ENCODE data around the gene KCND3. TPM values are rescaled to one million over a fixed set of nuclear protein-coding genes. Genes with fewer than 3 reads are reported as not detected.

Gene KCND3
- polyA plus RNA-seq, 1 donor: 2.5 TPM

DNA sequence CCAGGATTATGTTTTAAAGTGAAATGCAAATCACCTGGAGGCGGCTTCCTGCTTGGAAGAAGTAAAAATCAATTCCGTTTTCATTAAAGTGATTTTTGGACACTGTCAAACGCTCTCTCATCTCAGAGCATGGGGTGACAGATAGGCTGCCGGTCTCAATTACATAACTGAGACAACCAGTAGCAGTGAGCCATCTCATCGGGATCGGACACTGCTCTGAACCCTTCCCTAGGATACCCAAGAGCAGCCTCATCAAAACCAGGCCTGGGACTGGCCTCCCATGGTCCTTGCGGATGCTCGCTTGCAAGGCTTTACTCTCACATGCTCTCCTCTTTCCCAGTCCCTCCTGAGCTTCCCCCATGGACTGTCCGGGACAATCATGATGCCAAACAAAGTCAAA is 12.1 kb downstream of the KCND3 start:
- DNase-seq: no peak
- H3K9me3 ChIP-seq (ENCODE audit: control insufficient read depth, low read depth, low read length): no peaks in the 10 kb centered on the region
- H3K27me3 ChIP-seq (ENCODE audit: control insufficient read depth, insufficient read depth, low read length): peaks cover 22% of the 10 kb centered on the region
- no peaks in the 10 kb centered on the region for H3K4me1 ChIP-seq (ENCODE audit: control insufficient read depth, insufficient read depth, low read length)
- no peak overlapping the region for H3K4me3 ChIP-seq (ENCODE audit: low read length)
- H3K36me3 ChIP-seq (ENCODE audit: control insufficient read depth, insufficient read depth, low read length): no peaks in the 10 kb centered on the region
- H3K27ac ChIP-seq (ENCODE audit: low read length): no peak overlapping the region
- no CpG with 5 or more reads among the region's 9 CpGs for WGBS (ENCODE audit: insufficient coverage, low lambda C conversion rate)

DNA sequence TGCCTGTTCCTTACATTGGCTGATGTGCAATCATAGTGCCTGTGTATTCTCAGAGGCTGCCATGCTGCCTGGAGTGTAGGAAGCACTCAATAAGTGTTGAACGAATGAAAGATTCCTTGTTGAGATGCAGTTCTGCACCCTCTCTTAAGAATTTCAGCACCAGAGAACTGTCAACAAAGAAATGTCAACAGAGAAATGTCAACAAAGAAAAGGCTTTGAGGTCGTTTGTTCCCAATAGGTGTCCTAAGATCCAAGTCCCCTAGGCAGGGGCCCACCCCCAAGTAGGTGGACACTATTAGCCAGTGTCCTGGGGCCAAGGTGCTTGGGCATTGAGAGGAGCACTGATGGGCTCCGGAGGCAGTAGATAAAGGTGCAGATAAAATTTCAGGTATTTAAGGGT is 12.6 kb downstream of the KCND3 start:
- no peak for DNase-seq
- WGBS (ENCODE audit: insufficient coverage, low lambda C conversion rate): 17% methylated on average over 1 of the region's 3 CpGs
- no peaks in the 10 kb centered on the region for H3K36me3 ChIP-seq (ENCODE audit: control insufficient read depth, insufficient read depth, low read length)
- no peak overlapping the region for H3K4me3 ChIP-seq (ENCODE audit: low read length)
- no peaks in the 10 kb centered on the region for H3K4me1 ChIP-seq (ENCODE audit: control insufficient read depth, insufficient read depth, low read length)
- peaks cover 22% of the 10 kb centered on the region for H3K27me3 ChIP-seq (ENCODE audit: control insufficient read depth, insufficient read depth, low read length)
- H3K9me3 ChIP-seq (ENCODE audit: control insufficient read depth, low read depth, low read length): no peaks in the 10 kb centered on the region
- H3K27ac ChIP-seq (ENCODE audit: low read length): no peak overlapping the region

DNA sequence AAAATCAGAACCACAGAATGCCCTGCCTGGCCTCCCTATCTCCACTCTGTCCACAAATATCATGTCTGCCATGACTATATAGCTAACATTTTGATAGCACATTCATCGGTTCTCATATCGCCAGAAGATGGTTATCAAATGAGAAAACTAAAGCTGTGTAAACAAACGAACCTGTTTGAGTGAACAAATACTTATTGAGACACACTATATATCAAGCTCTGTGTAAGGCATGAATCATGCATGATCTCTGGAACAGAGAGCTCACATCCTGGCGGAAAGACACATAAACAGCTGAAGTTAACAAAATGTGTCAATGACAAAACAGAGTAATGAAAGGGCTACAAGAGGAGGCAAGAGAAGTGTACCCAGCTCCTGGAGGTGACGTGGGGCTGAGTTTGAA is 13.1 kb downstream of the KCND3 start:
- H3K27me3 ChIP-seq (ENCODE audit: control insufficient read depth, insufficient read depth, low read length): peaks cover 22% of the 10 kb centered on the region
- WGBS (ENCODE audit: insufficient coverage, low lambda C conversion rate): 67% methylated on average over 1 of the region's 5 CpGs
- no peaks in the 10 kb centered on the region for H3K4me1 ChIP-seq (ENCODE audit: control insufficient read depth, insufficient read depth, low read length)
- DNase-seq: no peak
- no peak overlapping the region for H3K27ac ChIP-seq (ENCODE audit: low read length)
- H3K9me3 ChIP-seq (ENCODE audit: control insufficient read depth, low read depth, low read length): no peaks in the 10 kb centered on the region
- H3K36me3 ChIP-seq (ENCODE audit: control insufficient read depth, insufficient read depth, low read length): no peaks in the 10 kb centered on the region
- no peak overlapping the region for H3K4me3 ChIP-seq (ENCODE audit: low read length)

DNA sequence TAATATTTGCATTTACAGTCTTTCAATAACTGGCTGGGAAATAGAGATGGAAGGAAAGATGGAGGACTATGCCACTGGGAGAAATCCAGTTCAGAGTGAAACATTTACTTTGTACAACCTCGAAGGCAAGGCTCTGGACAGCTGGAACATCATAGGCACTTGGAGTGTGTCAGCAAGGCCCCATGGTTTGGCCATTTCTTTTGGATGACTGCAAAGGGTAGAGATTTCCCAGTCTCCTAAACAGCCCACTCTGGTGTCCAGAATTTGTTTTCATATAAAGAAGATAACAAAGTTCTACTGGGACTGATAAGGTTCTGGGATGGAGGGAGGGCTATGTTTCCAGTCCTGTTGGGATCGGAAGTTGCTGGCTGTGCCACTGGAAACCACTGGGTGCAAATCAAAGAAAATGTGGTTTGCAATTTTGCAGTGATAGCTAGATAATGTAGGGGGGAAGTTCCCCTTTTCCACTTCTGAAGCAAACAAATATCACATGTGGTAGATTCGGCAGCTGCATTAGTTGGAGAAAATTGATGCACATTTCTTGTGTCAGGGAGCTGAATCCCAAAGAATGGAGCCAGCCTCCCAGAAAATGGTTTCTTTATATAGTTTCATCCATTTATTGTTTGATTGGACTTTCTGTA is 16.2 kb downstream of the KCND3 start:
- no peaks in the 10 kb centered on the region for H3K9me3 ChIP-seq (ENCODE audit: control insufficient read depth, low read depth, low read length)
- H3K4me1 ChIP-seq (ENCODE audit: control insufficient read depth, insufficient read depth, low read length): no peaks in the 10 kb centered on the region
- H3K36me3 ChIP-seq (ENCODE audit: control insufficient read depth, insufficient read depth, low read length): no peaks in the 10 kb centered on the region
- no peak overlapping the region for H3K27ac ChIP-seq (ENCODE audit: low read length)
- DNase-seq: no peak
- no peak overlapping the region for H3K4me3 ChIP-seq (ENCODE audit: low read length)
- no CpG with 5 or more reads among the region's 3 CpGs for WGBS (ENCODE audit: insufficient coverage, low lambda C conversion rate)
- peaks cover 22% of the 10 kb centered on the region for H3K27me3 ChIP-seq (ENCODE audit: control insufficient read depth, insufficient read depth, low read length)

DNA sequence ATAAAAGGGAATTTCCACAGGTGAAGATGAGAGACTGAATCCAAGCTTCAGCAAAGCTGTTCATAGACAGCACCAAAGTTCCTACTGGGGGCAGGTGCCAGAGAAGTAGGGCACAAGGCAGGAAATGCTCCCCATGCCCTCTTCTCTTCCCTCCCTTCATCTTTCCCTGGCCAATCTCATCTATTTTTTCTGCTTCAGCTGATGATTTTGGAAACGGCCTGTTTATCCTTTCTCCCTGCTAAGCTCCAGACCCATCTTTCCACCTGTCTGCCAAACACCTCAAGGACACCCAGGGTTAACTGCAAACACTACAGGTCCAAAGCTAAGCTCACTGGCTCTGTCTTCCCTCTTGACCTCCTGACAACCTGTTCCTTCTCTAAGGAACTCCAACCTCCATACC is 18.1 kb downstream of the KCND3 start:
- no peak overlapping the region for H3K4me3 ChIP-seq (ENCODE audit: low read length)
- DNase-seq: no peak
- H3K9me3 ChIP-seq (ENCODE audit: control insufficient read depth, low read depth, low read length): no peaks in the 10 kb centered on the region
- WGBS (ENCODE audit: insufficient coverage, low lambda C conversion rate): 33% methylated on average over 1 of the region's 1 CpG
- H3K36me3 ChIP-seq (ENCODE audit: control insufficient read depth, insufficient read depth, low read length): no peaks in the 10 kb centered on the region
- H3K4me1 ChIP-seq (ENCODE audit: control insufficient read depth, insufficient read depth, low read length): no peaks in the 10 kb centered on the region
- H3K27me3 ChIP-seq (ENCODE audit: control insufficient read depth, insufficient read depth, low read length): peaks cover 9% of the 10 kb centered on the region
- no peak overlapping the region for H3K27ac ChIP-seq (ENCODE audit: low read length)

DNA sequence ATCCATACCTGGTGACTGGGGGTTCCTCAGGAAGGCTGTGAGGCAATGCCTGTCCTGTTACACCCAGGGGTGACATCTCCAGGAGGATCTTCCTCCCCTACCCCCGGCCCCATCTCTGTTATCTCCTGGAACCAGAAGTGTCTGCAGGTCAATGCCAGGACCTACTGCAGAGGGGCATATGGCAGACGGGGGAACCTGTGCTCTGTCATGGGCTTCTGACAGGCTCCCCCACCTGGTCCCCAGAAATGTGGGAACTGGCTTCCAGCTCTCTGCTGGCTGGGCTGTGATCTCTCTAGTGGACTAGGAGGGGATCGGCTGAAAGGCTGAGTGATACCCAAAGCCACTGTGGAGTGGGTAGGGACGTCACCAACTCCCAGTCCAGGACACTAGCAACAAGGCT is 21.0 kb downstream of the KCND3 start:
- no peak overlapping the region for H3K4me3 ChIP-seq (ENCODE audit: low read length)
- WGBS (ENCODE audit: insufficient coverage, low lambda C conversion rate): no CpG with 5 or more reads among the region's 4 CpGs
- H3K27me3 ChIP-seq (ENCODE audit: control insufficient read depth, insufficient read depth, low read length): peaks cover 3% of the 10 kb centered on the region
- no peak for DNase-seq
- no peaks in the 10 kb centered on the region for H3K36me3 ChIP-seq (ENCODE audit: control insufficient read depth, insufficient read depth, low read length)
- H3K27ac ChIP-seq (ENCODE audit: low read length): no peak overlapping the region
- H3K9me3 ChIP-seq (ENCODE audit: control insufficient read depth, low read depth, low read length): no peaks in the 10 kb centered on the region
- no peaks in the 10 kb centered on the region for H3K4me1 ChIP-seq (ENCODE audit: control insufficient read depth, insufficient read depth, low read length)

DNA sequence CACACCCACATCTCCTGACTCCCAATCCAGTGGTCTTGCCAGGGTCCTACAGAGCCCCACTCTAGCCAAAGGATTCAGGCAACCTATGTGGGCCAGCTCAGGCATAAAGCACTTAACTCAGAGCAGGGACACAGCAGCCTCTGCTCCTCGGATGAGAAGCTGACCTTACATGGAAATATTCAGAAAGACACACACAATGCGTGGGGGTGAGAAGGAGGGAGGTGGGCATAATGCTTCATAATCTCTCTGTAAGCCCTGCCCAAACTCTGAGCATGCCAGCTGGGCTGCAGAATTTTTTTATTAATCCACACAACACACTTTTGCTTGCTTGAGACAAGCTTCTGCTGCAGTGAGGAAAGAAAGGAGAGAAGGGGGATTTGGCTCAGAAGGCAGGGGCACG is 21.6 kb downstream of the KCND3 start:
- Histone ChIP-seq H3K27me3 (ENCODE audit: control insufficient read depth, insufficient read depth, low read length) (peaks cover 3% of the 10 kb centered on the region), H3K27ac (ENCODE audit: low read length) (no peak overlapping the region), H3K36me3 (ENCODE audit: control insufficient read depth, insufficient read depth, low read length) (no peaks in the 10 kb centered on the region), H3K4me3 (ENCODE audit: low read length) (no peak overlapping the region), H3K4me1 (ENCODE audit: control insufficient read depth, insufficient read depth, low read length) (no peaks in the 10 kb centered on the region), H3K9me3 (ENCODE audit: control insufficient read depth, low read depth, low read length) (no peaks in the 10 kb centered on the region)
- no peak for DNase-seq
- 57% methylated on average over 1 of the region's 3 CpGs for WGBS (ENCODE audit: insufficient coverage, low lambda C conversion rate)

DNA sequence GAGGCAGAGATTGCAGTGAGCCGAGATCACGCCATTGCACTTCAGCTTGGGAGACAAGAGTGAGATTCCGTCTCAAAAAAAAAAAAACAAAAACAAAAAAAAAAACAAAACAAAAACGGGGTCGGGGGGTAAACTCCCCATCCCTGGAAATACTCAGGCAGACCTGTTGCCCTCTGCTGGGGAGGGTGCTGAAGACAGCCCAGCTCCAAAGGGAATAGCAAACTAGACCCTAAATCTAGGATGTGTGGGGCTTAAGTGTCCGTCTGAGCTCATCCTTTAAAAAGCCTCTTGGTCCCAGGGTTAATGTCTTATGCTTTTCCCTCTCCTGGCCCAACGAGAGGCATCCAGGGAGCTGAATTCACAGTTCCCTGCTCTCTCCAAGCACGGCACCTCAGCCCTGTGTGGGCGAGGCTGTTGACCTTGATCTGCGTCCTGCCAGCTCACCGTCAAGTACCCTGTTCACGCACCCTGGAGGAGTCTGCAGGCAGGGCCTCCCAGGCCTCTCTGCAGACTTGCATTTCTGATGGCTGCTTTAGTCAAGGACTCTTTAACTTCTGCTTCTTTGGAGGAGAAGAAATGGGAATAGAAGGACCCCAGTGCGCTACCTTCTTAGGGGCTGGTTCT is 22.3 kb downstream of the KCND3 start:
- H3K36me3 ChIP-seq (ENCODE audit: control insufficient read depth, insufficient read depth, low read length): no peaks in the 10 kb centered on the region
- no peak overlapping the region for H3K27ac ChIP-seq (ENCODE audit: low read length)
- no peaks in the 10 kb centered on the region for H3K4me1 ChIP-seq (ENCODE audit: control insufficient read depth, insufficient read depth, low read length)
- H3K9me3 ChIP-seq (ENCODE audit: control insufficient read depth, low read depth, low read length): no peaks in the 10 kb centered on the region
- no peak overlapping the region for H3K4me3 ChIP-seq (ENCODE audit: low read length)
- WGBS (ENCODE audit: insufficient coverage, low lambda C conversion rate): 90% methylated on average over 2 of the region's 13 CpGs
- H3K27me3 ChIP-seq (ENCODE audit: control insufficient read depth, insufficient read depth, low read length): peaks cover 3% of the 10 kb centered on the region
- DNase-seq: no peak

DNA sequence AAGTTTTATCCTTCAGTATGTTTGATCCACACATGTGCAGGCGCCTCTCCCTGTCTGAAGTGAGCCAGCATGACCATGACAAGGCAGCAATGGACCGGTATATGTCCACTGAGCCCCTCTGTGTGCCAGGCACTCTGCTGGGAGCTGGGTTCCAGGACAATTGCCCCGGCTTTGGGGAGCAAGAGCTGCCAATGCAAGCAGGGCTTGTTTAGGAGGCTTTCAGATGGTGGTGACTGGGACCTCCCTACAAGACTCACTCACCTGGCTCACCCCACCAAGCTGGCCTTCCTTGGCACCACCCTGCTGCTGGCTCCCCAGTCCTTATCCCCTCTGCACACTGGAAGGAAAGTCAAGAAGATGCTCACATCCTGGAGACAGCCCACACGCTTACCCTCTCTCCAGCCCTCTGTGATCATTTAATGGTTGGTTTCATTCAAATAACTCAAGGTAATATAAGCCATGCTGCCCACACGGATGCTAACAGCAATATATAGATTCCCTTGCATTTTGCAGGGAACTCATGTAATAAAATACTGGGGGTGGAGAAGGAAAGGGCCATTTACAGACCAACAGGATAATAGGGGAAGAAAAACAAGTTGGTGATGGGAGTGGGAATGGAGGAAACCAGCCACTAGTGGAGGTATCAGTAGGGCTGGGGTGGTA is 23.6 kb downstream of the KCND3 start:
- WGBS (ENCODE audit: insufficient coverage, low lambda C conversion rate): 80% methylated on average over 1 of the region's 5 CpGs
- Histone ChIP-seq H3K9me3 (ENCODE audit: control insufficient read depth, low read depth, low read length) (no peaks in the 10 kb centered on the region), H3K4me1 (ENCODE audit: control insufficient read depth, insufficient read depth, low read length) (no peaks in the 10 kb centered on the region), H3K27ac (ENCODE audit: low read length) (no peak overlapping the region), H3K4me3 (ENCODE audit: low read length) (no peak overlapping the region), H3K27me3 (ENCODE audit: control insufficient read depth, insufficient read depth, low read length) (peaks cover 3% of the 10 kb centered on the region), H3K36me3 (ENCODE audit: control insufficient read depth, insufficient read depth, low read length) (no peaks in the 10 kb centered on the region)
- no peak for DNase-seq

DNA sequence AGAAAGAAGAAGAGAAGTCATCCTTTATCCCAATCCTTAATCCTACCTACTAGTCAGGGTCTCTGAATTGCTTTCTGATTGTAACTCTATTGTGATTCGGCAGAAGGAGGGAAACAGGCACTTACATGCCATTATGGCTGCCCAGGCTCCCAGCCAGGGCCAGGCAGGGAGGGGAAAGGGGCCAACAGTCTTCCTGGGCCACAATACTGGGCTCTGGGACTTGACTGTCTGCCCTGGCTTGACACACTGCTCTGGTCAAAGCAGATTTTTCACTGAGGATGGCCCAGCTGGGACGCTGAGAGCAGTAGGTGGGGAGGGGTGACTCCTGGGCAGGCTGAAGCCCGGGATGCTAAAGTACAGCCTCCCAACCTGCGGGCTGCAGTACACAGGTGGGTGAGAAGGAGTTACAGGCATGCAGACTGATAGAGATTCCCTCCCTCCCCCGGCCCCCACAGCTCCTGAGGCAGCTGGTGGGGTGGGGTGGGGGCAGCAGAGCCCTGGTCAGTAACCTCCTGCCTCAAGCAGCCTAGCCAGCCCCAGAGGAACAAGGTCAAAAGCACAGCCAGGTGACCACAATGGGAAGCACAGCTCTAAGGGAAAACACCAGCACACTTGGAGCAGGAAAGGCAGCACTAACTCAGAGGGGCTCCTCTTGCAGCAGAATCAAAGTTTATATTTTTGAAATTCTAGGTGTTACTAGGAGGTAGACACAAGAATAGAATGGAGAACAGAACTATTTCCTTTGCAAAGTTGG is 25.3 kb downstream of the KCND3 start:
- H3K27me3 ChIP-seq (ENCODE audit: control insufficient read depth, insufficient read depth, low read length): peaks cover 3% of the 10 kb centered on the region
- no CpG with 5 or more reads among the region's 5 CpGs for WGBS (ENCODE audit: insufficient coverage, low lambda C conversion rate)
- H3K27ac ChIP-seq (ENCODE audit: low read length): no peak overlapping the region
- H3K4me3 ChIP-seq (ENCODE audit: low read length): no peak overlapping the region
- H3K4me1 ChIP-seq (ENCODE audit: control insufficient read depth, insufficient read depth, low read length): no peaks in the 10 kb centered on the region
- no peaks in the 10 kb centered on the region for H3K36me3 ChIP-seq (ENCODE audit: control insufficient read depth, insufficient read depth, low read length)
- H3K9me3 ChIP-seq (ENCODE audit: control insufficient read depth, low read depth, low read length): no peaks in the 10 kb centered on the region
- no peak for DNase-seq
